ENCODE results near the gene ZFAND3.

DNA sequence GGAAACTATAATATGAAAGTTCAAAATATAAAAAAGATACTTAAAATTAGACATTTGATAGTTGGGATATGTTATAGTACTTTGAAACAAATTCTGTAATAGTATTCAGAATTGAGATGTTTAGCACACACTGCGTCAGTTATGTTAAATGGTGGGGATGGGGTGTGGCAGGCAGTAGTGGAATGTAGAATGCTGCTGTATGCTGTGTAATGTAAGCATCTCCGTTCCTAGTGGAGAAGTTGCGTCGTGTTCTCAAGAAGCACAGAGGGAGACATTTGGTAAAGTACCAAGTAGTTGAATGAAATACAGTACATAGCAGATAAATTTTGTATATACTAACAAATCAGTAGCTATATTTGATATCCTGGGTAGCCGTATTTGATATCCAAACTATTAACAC, 192.4 kb downstream of the ZFAND3 start:
- TF ChIP-seq EP300 (IDR thresholded peaks at IDR 0.05) (no peak), POLR2AphosphoS5 (IDR thresholded peaks at IDR 0.05) (no peak), POLR2A (IDR thresholded peaks at IDR 0.05) (no peak)
- TF ChIP-seq, protein P1, sequence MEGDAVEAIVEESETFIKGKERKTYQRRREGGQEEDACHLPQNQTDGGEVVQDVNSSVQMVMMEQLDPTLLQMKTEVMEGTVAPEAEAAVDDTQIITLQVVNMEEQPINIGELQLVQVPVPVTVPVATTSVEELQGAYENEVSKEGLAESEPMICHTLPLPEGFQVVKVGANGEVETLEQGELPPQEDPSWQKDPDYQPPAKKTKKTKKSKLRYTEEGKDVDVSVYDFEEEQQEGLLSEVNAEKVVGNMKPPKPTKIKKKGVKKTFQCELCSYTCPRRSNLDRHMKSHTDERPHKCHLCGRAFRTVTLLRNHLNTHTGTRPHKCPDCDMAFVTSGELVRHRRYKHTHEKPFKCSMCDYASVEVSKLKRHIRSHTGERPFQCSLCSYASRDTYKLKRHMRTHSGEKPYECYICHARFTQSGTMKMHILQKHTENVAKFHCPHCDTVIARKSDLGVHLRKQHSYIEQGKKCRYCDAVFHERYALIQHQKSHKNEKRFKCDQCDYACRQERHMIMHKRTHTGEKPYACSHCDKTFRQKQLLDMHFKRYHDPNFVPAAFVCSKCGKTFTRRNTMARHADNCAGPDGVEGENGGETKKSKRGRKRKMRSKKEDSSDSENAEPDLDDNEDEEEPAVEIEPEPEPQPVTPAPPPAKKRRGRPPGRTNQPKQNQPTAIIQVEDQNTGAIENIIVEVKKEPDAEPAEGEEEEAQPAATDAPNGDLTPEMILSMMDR (IDR thresholded peaks at IDR 0.05): no peak

All from upper lobe of left lung (tissue), 4 donors.